ENCODE results near the gene GIPC3. TPM values are rescaled to one million over a fixed set of nuclear protein-coding genes. Genes with fewer than 3 reads are reported as not detected.

GIPC3 gene
- total and polyA plus RNA-seq, 2 experiments from 2014 or later: 0.48 to 0.59 TPM

- no peaks in the 10 kb centered on the region for H3K79me2 ChIP-seq (replicated peaks; ENCODE audit: insufficient read depth)
- no peak overlapping the region for H2AFZ ChIP-seq
- H3K27ac ChIP-seq (ENCODE audit: low read depth): no peak overlapping the region
- TF ChIP-seq ZNF462 (CRISPR knock-in tag; IDR thresholded peaks at IDR 0.05): no peak
- TF ChIP-seq REST (IDR thresholded peaks at IDR 0.05; ENCODE audit: unreplicated experiment): no peak
- no peak for TF ChIP-seq EZH2 (IDR thresholded peaks at IDR 0.05; ENCODE audit: low read depth, unreplicated experiment)
- H3K4me3 ChIP-seq: no peak overlapping the region
- no peaks in the 10 kb centered on the region for H3K27me3 ChIP-seq (ENCODE audit: insufficient read depth)
- DNase-seq (ENCODE audit: low spot score): no peak
- no peaks in the 10 kb centered on the region for H3K4me1 Mint-ChIP-seq
- H3K27me3 Mint-ChIP-seq (ENCODE audit: insufficient read depth, low read depth, poor library complexity): peaks cover 7% of the 10 kb centered on the region
- H3K4me1 ChIP-seq (ENCODE audit: insufficient read depth): no peaks in the 10 kb centered on the region
- H3K27ac Mint-ChIP-seq: no peak overlapping the region
- no peaks in the 10 kb centered on the region for H3K36me3 ChIP-seq (ENCODE audit: insufficient read depth)
- no peak for ATAC-seq
- no peak overlapping the region for H3K4me2 ChIP-seq
- no peaks in the 10 kb centered on the region for H3K9me3 Mint-ChIP-seq
- H3K36me3 Mint-ChIP-seq (ENCODE audit: low read depth): peaks cover 8% of the 10 kb centered on the region; the same call in 1 of the 3 replicates
- H3K9me2 ChIP-seq (ENCODE audit: insufficient read depth): no peaks in the 10 kb centered on the region
- H3F3A ChIP-seq (replicated peaks; ENCODE audit: low read depth): no peaks in the 10 kb centered on the region
- H3K4me3 Mint-ChIP-seq: no peak overlapping the region
- H4K20me1 ChIP-seq (replicated peaks; ENCODE audit: insufficient read depth): no peaks in the 10 kb centered on the region
These were observed 49.3 kb downstream of the GIPC3 start for GRCh38 chr19:3634496-3635045.
